HG03175 (cell line): ENCODE results near the gene METTL1.

ENCODE experiments used
- ATAC-seq: cut with Tn5 transposase; IDR thresholded peaks from one replicate; pipeline ENCODE4 v1.9.1; 2021; ENCODE audit warnings: mild to moderate bottlenecking, moderate library complexity; ENCODE audit not compliant: unreplicated experiment

The METTL1 gene

DNA sequence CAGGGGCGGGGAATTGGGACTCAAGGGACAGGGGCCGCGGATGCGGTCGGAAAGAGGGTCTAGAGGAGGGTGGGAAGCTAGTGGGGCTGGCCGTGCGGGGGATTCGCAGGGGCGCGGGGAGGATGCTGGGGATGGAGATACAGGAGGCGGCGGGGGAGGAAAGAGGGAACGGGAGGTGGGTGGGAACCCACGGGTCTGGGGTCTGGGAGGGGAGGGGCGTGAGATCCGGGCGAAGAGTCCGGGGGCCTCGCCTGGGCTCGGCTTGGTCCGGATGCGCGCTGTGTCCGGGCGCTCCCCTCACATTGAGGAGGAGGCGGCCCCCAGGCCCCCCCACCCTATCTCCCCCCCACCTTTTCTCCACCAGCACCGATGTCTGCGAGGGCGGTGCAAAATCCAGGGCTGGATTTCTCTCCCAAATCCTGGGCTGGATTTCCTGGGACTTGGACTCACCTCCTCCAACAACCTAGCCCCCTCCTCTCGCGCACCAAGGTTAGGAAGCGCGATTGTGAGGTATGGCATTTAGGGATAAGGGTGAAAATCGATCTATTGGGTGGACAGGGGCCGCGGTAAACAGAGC, 33.2 kb downstream of the METTL1 start, which contains the start of gene AGAP2:
TSS of gene AGAP2 (minus strand) at position 82 of the 577 bp plus-strand sequence. CDS start 496 bp downstream, outside the sequence.
- ATAC-seq: no peak

GRCh38 chr12:57737467-57738460, 34.1 kb downstream of the METTL1 start:
- no peak for ATAC-seq

- no peak for ATAC-seq
Measured at GRCh38 chr12:57736741-57737466, 35.0 kb downstream of the METTL1 start.

DNA sequence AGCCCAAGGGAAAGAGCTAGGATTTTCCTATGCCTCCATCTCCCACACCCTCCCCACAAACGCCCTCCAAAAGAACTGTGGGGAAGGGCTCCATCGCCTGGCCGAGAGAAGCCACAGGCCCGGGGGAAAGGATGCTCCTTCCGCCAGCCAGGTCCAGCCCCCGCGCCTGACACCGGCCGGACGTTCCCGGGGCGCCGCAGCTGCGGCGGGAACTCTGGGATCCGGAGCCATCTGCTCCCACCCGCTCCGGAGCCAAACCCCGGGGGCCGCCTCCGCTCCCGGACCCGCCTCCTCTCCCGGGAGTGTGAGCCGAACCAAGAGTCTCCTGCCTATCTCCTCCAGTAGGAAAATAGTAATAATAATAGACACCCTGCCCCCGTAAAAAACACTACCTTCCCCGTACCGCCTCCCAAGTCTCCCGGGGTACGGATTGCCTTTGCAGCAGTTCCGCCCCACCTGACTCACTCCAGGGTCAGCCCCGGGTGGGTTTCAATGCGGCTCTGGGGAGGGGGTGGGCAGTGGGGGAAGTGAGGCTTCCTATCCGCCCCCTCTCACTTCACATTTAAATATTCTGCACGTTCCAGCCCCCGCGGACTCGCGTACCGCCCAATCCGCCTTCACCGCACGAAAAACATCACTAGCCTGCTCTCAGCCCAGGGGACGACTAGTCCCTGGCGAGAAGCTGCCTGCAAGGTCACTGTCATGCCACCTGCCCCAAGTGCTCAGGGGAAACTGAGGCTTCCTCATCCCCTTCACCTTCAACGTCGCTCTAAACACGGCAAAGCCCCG, 35.8 kb downstream of the METTL1 start:
- ATAC-seq: no peak

DNA sequence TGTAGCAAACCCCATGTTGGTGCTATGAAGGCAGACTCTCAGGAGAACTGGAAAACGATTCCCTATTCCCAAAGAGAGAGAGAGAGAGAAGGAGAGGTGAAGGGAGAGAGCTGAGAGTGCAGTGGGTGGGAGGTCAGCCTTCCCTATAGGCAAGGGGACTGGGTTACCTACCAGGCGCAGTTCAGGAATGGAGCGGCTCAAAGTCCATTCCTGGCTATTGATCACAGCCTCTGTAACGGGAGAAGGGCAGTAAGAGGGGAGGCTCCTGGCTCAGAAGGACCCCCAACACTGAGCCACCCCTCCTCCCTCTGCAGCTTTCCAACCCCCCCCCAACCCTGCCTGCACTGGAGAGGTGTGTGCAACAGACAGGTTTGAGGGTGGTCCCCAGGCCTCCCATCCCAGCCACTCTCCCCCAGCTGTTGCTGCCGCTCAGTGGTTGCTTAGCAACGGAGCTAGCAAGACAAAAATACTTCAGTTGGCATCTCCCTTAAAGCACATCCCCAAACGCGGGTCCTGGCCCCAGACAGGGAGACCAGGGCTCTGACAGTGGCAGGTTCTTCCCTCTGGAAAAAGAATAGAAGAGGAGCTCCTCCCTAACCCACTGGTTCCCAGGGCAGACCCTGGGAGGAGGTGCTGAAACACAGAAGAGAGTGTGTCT, 36.6 kb downstream of the METTL1 start:
- ATAC-seq: no peak

DNA sequence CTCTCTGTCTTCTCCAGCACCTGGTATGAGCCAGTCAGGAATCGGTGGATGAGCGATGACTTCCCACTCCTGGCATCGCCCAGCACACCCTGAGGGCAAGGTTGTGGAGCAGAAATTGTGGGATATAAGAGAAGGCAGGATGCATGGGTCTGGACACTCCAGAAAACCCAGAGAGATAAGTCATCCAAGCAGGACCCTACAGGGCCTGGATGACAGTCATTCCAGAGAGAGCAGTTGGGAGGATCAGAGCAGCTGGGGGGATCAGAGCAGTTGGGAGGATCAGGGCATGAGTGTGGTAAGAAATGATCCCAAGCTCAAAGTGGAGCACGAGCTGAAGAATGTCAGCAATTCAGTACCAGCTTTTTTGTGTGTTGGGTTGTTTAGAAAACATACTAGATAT, 37.3 kb downstream of the METTL1 start:
- no peak for ATAC-seq

DNA sequence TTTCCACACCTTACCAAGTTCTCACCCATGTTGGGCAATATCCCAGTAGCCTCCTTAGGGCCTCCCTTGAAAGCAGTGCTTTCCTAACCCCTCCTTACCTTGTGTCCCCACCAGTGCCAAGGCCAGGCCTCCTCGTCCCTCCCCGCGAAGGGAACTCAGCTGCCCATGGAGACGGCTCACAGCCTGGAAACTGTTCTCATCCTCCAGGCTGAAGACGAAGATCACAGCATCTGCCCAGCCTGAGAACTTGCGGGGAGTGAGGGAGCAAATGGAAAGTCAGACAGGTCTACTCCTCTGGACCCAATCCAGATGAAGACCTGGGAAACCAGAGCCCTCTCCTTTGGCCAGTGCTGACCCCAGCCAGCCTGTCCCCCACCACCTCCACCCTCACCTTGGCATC, 38.0 kb downstream of the METTL1 start:
- ATAC-seq: no peak

- no peak for ATAC-seq
Measured at GRCh38 chr12:57732726-57733593, 38.9 kb downstream of the METTL1 start.

- ATAC-seq: no peak
Measured at GRCh38 chr12:57732270-57732669, 39.6 kb downstream of the METTL1 start.

- ATAC-seq: no peak
Measured at GRCh38 chr12:57731411-57732080, 40.4 kb downstream of the METTL1 start.

DNA sequence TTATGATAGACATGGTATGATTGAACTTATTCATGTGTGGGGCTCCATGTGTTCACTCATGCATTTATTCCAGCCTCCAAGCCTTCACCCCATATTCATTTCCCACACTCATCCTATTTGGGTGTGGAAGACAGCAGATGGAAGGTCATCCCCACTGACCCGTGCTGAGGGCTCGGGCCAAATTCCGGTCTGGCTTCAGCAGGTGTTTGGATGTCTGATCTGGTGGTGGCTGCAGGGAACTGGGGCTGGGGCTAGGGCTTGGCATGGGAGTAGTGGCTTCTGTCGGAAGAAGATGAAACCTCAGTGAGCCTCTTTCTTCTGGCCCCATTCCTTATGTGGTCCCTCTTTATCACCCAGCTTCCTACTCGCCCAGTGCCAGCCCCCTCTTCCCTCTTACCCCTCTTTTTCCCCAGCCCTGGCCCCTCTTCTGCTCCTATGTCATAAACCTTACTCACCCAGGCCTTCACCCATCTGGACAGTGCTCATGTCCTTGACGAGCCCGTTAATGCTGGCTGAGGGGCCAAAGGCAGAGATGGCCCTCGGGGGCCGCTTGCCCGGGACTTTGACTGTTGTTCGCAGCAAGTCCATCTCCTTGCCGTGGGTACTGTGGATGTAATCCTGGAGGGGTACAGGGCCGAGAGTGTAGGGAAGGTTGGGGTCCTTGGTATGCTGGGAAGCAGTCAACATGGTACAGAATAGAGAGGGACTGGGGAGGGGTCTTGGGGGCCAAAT, 41.4 kb downstream of the METTL1 start:
- no peak for ATAC-seq

DNA sequence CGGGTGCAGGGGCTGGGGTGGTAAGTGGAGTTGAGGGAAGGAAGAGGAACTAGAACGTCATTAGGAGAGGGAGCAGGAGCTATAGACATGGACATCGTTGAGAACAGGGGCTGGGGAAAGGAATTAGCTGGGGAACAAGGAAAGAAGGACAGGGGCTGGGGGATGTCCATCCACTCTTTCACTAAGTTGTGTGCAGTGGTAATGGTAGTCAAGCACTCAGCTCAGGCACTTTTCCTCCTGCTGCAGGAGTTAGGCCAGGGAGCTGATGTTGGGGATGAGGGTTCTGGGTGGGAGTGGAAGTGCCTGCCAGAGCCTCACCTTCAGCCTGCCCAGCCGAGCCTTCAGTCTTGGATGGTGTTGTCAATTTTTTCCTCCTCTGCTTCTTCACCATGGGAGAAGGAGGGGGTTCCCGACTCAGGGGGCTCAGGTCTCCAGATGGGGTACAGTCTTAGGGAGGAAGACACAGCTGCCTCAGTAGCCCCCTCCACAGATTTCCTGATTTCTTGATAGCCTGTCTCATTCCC, 42.5 kb downstream of the METTL1 start:
- no peak for ATAC-seq

GRCh38 chr12:57727758-57728395, 44.0 kb downstream of the METTL1 start:
- ATAC-seq: no peak

- no peak for ATAC-seq
Measured at GRCh38 chr12:57726884-57727757, 44.8 kb downstream of the METTL1 start.

GRCh38 chr12:57726151-57726883, 45.6 kb downstream of the METTL1 start:
- no peak for ATAC-seq

- no peak for ATAC-seq
Measured at GRCh38 chr12:57725851-57726150, 46.1 kb downstream of the METTL1 start.
